ENCODE data around the gene TTYH2.

Gene TTYH2

GRCh38 chr17:74296548-74296936 lies 83.2 kb downstream of the TTYH2 start:
- peak; percentile 39 to 65 for DNase-seq

DNA sequence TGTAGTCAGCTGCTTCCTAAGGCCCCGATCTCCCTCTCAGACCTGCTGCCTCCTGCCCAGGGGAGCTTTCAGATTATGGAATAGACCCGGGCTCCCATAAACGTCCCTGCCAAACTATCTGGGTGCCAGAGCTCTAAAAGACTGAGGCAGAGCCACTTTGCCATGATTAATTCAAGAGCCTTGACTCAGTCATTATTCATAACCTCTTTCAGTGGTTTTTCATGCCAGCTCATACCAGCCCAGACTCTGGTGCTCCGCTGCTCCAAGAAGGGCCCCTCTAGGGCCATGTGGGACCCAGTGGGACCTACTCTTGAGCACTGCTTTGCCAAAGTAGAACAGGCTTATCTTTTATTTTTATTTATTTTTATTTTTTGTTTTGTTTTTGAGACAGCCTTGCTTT lies 84.6 kb downstream of the TTYH2 start:
- DNase-seq: no peak

GRCh38 chr17:74298778-74299177 lies 85.4 kb downstream of the TTYH2 start:
- DNase-seq: no peak

DNA sequence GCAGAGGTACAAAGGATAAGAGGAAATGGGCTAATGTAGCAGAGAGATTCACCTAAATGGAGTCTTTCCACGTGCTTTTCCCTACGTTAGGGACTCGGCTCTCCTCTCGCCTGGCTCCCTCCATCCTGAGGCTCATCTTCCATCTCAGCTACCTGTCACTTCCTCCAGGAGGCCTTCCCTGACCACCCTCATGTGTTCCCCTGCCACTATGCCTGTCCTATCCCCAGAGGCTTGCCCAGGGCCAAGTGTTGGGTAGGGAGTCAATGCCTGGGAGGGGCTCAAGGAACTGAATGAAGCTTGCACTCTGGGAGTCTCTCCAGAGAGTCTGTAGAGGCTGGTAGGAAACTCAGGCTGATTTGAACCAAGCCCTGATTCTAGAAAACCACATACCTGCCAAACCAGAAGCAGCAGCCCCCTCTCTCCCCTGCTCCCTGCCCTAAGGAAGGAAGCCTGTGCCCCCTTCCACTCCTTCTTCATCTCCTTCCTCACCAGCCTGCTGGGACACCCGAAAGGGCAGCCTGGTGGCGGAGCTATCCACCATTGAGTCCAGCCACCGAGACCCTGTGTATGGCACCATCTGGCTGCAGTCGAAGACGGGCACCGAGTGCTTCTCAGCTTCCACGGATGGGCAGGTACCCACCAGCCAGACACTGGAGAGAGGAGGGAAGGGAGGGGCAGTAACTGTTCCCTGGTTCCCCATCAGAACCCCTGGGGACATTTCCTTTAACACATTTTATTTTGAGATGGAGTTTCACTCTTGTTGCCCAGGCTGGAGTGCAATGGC lies 86.0 kb downstream of the TTYH2 start:
- DNase-seq: no peak

GRCh38 chr17:74303305-74303704 lies 89.9 kb downstream of the TTYH2 start:
- no peak for DNase-seq

DNA sequence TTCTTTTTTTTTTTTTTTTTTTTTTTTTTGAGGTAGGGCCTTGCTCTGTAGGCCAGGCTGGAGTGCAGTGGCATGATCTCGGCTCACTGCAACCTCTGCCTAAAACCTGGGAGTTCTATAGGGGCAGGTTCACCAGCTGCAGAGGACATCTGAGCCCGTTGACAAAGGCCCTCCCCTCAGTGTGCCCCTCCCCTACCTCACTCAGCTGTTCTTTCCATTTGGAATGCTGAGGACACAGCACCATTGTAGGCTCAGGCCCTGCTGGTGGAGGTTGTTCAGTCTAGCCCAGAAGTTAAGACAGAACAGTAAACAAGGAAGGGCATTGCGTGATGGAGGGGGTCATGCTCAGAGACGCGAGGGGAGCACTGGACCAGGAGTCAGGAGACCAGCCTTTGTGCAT lies 90.8 kb downstream of the TTYH2 start:
- DNase-seq: no peak

GRCh38 chr17:74305865-74306654 lies 92.7 kb downstream of the TTYH2 start:
- DNase-seq: no peak

GRCh38 chr17:74307984-74308773 lies 94.8 kb downstream of the TTYH2 start:
- no peak for DNase-seq

DNA sequence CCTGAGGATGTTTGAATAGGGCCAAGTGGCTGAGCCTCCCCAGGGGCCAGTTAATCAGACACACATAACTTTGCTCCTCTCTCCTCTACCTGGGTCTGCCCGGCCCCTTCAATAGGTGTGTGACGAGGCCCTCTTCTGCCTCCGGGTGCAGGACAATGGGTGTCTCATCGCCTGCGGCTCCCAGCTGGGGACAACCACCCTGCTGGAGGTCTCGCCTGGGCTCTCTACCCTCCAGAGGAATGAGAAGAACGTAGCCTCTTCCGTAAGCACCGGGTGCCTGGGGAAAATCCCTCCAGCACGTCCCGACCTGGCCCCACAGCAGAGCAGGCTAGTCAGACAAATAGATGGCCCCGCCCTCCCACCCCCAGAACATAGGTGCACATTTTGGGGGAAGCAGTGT lies 96.5 kb downstream of the TTYH2 start:
- DNase-seq: no peak

All from CD4-positive, alpha-beta T cell treated with Interferon alpha-2 for 1 hour (primary cell).